ENCODE measurements around the gene RIMKLA.

Gene RIMKLA

DNA sequence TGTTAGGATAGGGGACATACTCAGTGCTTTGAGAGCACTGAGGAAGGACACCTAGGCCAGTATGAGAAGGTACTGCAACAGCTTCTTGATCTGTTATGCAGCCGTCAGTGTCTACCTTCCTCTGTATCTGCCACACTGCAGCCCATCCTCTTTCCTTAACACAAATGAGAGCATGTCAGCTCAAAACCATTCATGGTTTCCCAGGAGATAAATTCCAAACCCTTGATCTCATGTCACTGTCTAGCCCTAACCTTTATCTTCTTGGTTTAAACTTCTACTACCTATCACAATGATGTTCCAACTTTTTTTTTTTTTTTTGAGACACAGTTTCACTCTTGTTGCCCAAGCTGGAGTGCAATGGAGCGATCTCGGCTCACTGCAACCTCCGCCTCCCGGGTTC lies 73.8 kb downstream of the RIMKLA start:
- H3K27ac ChIP-seq (ENCODE audit: low read length), result no peak overlapping the region
- no peaks in the 10 kb centered on the region for H3K27me3 ChIP-seq (ENCODE audit: control insufficient read depth in 1 of 2, insufficient read depth in 2 of 2, low read length in 2 of 2)
- peaks cover 0 to 6% of the 10 kb centered on the region in 2 donors for H3K36me3 ChIP-seq (ENCODE audit: control insufficient read depth in 2 of 2, insufficient read depth in 2 of 2, low read length in 2 of 2)
- H3K9me3 ChIP-seq (ENCODE audit: control insufficient read depth in 2 of 2, low read length in 2 of 2), result no peaks in the 10 kb centered on the region
- H3K4me1 ChIP-seq (ENCODE audit: control insufficient read depth, insufficient read depth, low read length), result peaks cover 16% of the 10 kb centered on the region
- H3K9ac ChIP-seq (ENCODE audit: low read length in 2 of 2), result no peak overlapping the region
- no peak overlapping the region for H3K4me3 ChIP-seq (ENCODE audit: low read length in 2 of 2)

DNA sequence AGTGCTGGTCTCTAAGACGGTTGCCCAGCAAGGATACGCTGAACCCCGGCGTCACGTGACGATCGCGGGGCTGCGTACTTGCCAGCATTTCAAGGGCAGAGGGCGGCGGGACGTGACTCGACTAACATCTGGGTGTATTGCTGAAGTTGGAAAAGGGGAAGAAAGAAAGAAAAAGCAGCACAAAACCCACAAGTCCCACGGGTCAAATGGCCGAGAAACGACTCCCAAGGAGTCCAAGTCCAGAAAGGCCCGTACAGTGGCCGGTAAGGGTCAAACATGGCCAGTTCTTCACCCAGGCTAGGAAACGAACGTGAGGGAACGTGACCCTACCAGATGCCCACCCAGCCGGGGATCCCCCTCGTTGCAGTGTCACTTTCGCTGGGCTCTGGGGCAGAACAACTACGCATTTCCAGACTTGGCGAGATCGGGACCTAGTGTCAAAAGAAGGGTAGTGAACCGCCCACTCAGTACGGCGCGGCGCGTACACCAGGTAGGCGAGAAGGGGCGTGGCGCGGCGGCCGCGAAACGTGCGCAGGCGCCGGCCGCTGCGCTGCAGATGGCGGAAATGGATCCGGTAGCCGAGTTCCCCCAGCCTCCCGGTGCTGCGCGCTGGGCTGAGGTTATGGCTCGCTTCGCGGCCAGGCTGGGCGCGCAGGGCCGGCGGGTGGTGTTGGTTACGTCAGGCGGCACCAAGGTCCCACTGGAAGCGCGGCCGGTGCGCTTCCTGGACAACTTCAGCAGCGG lies 75.6 kb downstream of the RIMKLA start, which contains the start of the genes PPCS and ZMYND12:
TSS of gene PPCS (plus strand) at position 534 of the 744 bp plus-strand sequence. CDS start at position 557, 23 bp downstream.
TSS of gene ZMYND12 (minus strand) at position 13 of the 744 bp plus-strand sequence. CDS start 25 bp downstream, outside the sequence.
- Histone ChIP-seq H3K9me3 (ENCODE audit: control insufficient read depth in 2 of 2, low read length in 2 of 2) (no peaks in the 10 kb centered on the region), H3K27me3 (ENCODE audit: control insufficient read depth in 1 of 2, insufficient read depth in 2 of 2, low read length in 2 of 2) (no peaks in the 10 kb centered on the region), H3K36me3 (ENCODE audit: control insufficient read depth in 2 of 2, insufficient read depth in 2 of 2, low read length in 2 of 2) (peaks cover 2 to 14% of the 10 kb centered on the region in 2 donors), H3K4me1 (ENCODE audit: control insufficient read depth, insufficient read depth, low read length) (peaks cover 16% of the 10 kb centered on the region), H3K9ac (ENCODE audit: low read length in 2 of 2) (peak within 1 kb of the TSS; percentile 93 to 94), H3K27ac (ENCODE audit: low read length) (peak within 1 kb of the TSS; percentile 92), H3K4me3 (ENCODE audit: low read length in 2 of 2) (peak within 1 kb of the TSS; percentile 79 to 94)

- Histone ChIP-seq H3K27ac (ENCODE audit: low read length) (peak overlapping the region; percentile 92), H3K4me1 (ENCODE audit: control insufficient read depth, insufficient read depth, low read length) (peaks cover 16% of the 10 kb centered on the region), H3K27me3 (ENCODE audit: control insufficient read depth in 1 of 2, insufficient read depth in 2 of 2, low read length in 2 of 2) (no peaks in the 10 kb centered on the region), H3K4me3 (ENCODE audit: low read length in 2 of 2) (peak overlapping the region; percentile 79 to 94), H3K9ac (ENCODE audit: low read length in 2 of 2) (peak overlapping the region; percentile 93 to 94), H3K36me3 (ENCODE audit: control insufficient read depth in 2 of 2, insufficient read depth in 2 of 2, low read length in 2 of 2) (peaks cover 3 to 14% of the 10 kb centered on the region in 2 donors), H3K9me3 (ENCODE audit: control insufficient read depth in 2 of 2, low read length in 2 of 2) (no peaks in the 10 kb centered on the region)
These were observed 76.1 kb downstream of the RIMKLA start for GRCh38 chr1:42456754-42457089.

GRCh38 chr1:42461196-42461595 lies 80.6 kb downstream of the RIMKLA start:
- H3K4me1 ChIP-seq (ENCODE audit: control insufficient read depth, insufficient read depth, low read length), result peaks cover 19% of the 10 kb centered on the region
- no peak overlapping the region for H3K4me3 ChIP-seq (ENCODE audit: low read length in 2 of 2)
- H3K36me3 ChIP-seq (ENCODE audit: control insufficient read depth in 2 of 2, insufficient read depth in 2 of 2, low read length in 2 of 2), result peaks cover 3 to 14% of the 10 kb centered on the region in 2 donors
- no peak overlapping the region for H3K9ac ChIP-seq (ENCODE audit: low read length in 2 of 2)
- H3K27me3 ChIP-seq (ENCODE audit: control insufficient read depth in 1 of 2, insufficient read depth in 2 of 2, low read length in 2 of 2), result no peaks in the 10 kb centered on the region
- no peaks in the 10 kb centered on the region for H3K9me3 ChIP-seq (ENCODE audit: control insufficient read depth in 2 of 2, low read length in 2 of 2)
- H3K27ac ChIP-seq (ENCODE audit: low read length), result no peak overlapping the region

GRCh38 chr1:42462828-42463763 lies 82.5 kb downstream of the RIMKLA start, which contains the start of gene CCDC30:
CCDC30 (plus strand) TSS chr1:42463286; CDS start chr1:42480552, 17,266 bp downstream.
- Histone ChIP-seq H3K9me3 (ENCODE audit: control insufficient read depth in 2 of 2, low read length in 2 of 2) (no peaks in the 10 kb centered on the region), H3K4me1 (ENCODE audit: control insufficient read depth, insufficient read depth, low read length) (peaks cover 9% of the 10 kb centered on the region), H3K27me3 (ENCODE audit: control insufficient read depth in 1 of 2, insufficient read depth in 2 of 2, low read length in 2 of 2) (no peaks in the 10 kb centered on the region), H3K4me3 (ENCODE audit: low read length in 2 of 2) (peak within 1 kb of the TSS; percentile 83 to 86), H3K9ac (ENCODE audit: low read length in 2 of 2) (peak within 1 kb of the TSS; percentile 43 to 50), H3K36me3 (ENCODE audit: control insufficient read depth in 2 of 2, insufficient read depth in 2 of 2, low read length in 2 of 2) (peaks cover 3 to 13% of the 10 kb centered on the region in 2 donors), H3K27ac (ENCODE audit: low read length) (peak within 1 kb of the TSS; percentile 26)

- Histone ChIP-seq H3K36me3 (ENCODE audit: control insufficient read depth in 2 of 2, insufficient read depth in 2 of 2, low read length in 2 of 2) (peaks cover 3 to 9% of the 10 kb centered on the region in 2 donors), H3K9ac (ENCODE audit: low read length in 2 of 2) (peak overlapping the region in 1 of 2 donors; percentile 50), H3K27ac (ENCODE audit: low read length) (no peak overlapping the region), H3K9me3 (ENCODE audit: control insufficient read depth in 2 of 2, low read length in 2 of 2) (no peaks in the 10 kb centered on the region), H3K4me1 (ENCODE audit: control insufficient read depth, insufficient read depth, low read length) (peaks cover 9% of the 10 kb centered on the region), H3K4me3 (ENCODE audit: low read length in 2 of 2) (peak overlapping the region; percentile 83 to 86), H3K27me3 (ENCODE audit: control insufficient read depth in 1 of 2, insufficient read depth in 2 of 2, low read length in 2 of 2) (no peaks in the 10 kb centered on the region)
These were observed 83.3 kb downstream of the RIMKLA start for GRCh38 chr1:42463921-42464320.

DNA sequence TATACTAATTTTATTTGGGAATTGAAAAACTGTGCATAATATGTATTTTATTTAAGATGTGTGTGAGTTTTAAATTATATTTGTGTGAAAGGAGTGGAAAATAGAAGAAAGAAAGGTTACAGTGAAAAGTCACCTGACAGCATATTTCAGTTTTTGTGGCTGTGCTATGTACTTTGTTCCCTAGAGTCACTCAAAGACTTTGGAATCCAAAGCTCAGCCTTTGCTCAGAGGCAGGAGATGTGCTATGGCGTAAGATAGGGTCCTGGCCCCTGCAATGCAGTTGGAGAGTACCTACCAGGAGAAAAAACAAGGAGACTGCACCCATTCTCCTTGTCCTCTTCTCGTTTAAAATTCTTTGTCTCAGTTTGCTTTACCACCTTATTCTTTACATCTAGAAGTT lies 85.4 kb downstream of the RIMKLA start:
- Histone ChIP-seq H3K36me3 (ENCODE audit: control insufficient read depth in 2 of 2, insufficient read depth in 2 of 2, low read length in 2 of 2) (peaks cover 0 to 3% of the 10 kb centered on the region in 2 donors), H3K27me3 (ENCODE audit: control insufficient read depth in 1 of 2, insufficient read depth in 2 of 2, low read length in 2 of 2) (no peaks in the 10 kb centered on the region), H3K4me3 (ENCODE audit: low read length in 2 of 2) (no peak overlapping the region), H3K9ac (ENCODE audit: low read length in 2 of 2) (no peak overlapping the region), H3K27ac (ENCODE audit: low read length) (no peak overlapping the region), H3K4me1 (ENCODE audit: control insufficient read depth, insufficient read depth, low read length) (peaks cover 9% of the 10 kb centered on the region), H3K9me3 (ENCODE audit: control insufficient read depth in 2 of 2, low read length in 2 of 2) (no peaks in the 10 kb centered on the region)

DNA sequence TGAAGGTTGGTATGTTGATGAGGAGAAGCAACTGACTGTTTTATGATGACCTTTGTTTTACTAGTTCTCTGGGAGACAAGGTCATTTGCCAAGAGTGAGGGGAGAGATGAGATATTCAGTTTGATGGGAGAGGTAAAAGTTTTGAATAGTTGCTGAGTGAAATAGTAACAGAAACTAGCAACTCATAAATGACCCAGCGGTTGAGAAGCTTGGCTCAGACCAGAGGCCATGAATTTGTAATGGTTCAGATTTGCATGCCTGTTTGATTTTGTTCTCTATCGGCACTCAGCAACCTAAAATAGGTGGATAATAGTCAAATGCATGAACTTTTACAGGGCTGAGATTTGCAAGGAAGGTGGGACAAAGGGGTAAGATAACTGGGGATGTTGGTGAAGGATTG lies 89.1 kb downstream of the RIMKLA start:
- Histone ChIP-seq H3K9ac (ENCODE audit: low read length in 2 of 2) (no peak overlapping the region), H3K4me3 (ENCODE audit: low read length in 2 of 2) (no peak overlapping the region)

More for the DNA sequence above, 89.1 kb downstream of the RIMKLA start:
- H3K36me3 ChIP-seq (ENCODE audit: control insufficient read depth in 2 of 2, insufficient read depth in 2 of 2, low read length in 2 of 2), result no peaks in the 10 kb centered on the region
- no peak overlapping the region for H3K27ac ChIP-seq (ENCODE audit: low read length)
- H3K27me3 ChIP-seq (ENCODE audit: control insufficient read depth in 1 of 2, insufficient read depth in 2 of 2, low read length in 2 of 2), result no peaks in the 10 kb centered on the region
- no peaks in the 10 kb centered on the region for H3K9me3 ChIP-seq (ENCODE audit: control insufficient read depth in 2 of 2, low read length in 2 of 2)
- H3K4me1 ChIP-seq (ENCODE audit: control insufficient read depth, insufficient read depth, low read length), result no peaks in the 10 kb centered on the region

Measured in stomach smooth muscle (tissue), 2 donors.